ENCODE data around the gene ACLY. TPM values are rescaled to one million over a fixed set of nuclear protein-coding genes. Genes with fewer than 3 reads are reported as not detected.

The ACLY gene
- total RNA-seq, 1 experiment from 2014 or later: 350 TPM

DNA sequence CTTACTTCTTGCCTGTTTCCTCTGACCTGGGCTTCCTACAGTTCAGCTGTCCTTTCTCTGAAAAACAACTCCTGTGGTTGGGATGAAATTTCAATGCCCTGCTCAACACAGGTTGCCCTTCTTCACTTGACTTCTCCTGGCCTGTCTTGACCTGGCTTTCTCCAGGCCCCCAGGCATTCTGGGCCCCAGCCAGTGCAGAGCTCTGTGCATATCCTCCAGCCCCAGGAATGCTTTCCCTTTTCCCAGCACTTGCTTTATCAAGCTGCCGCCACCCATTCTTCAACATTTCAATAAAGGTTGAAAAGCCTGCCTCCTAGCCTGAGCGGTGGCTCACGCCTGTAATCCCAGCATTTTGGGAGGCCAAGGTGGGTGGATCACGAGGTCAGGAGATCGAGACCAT lies 22.4 kb upstream of the ACLY start (continued):
- TF ChIP-seq, protein P1, sequence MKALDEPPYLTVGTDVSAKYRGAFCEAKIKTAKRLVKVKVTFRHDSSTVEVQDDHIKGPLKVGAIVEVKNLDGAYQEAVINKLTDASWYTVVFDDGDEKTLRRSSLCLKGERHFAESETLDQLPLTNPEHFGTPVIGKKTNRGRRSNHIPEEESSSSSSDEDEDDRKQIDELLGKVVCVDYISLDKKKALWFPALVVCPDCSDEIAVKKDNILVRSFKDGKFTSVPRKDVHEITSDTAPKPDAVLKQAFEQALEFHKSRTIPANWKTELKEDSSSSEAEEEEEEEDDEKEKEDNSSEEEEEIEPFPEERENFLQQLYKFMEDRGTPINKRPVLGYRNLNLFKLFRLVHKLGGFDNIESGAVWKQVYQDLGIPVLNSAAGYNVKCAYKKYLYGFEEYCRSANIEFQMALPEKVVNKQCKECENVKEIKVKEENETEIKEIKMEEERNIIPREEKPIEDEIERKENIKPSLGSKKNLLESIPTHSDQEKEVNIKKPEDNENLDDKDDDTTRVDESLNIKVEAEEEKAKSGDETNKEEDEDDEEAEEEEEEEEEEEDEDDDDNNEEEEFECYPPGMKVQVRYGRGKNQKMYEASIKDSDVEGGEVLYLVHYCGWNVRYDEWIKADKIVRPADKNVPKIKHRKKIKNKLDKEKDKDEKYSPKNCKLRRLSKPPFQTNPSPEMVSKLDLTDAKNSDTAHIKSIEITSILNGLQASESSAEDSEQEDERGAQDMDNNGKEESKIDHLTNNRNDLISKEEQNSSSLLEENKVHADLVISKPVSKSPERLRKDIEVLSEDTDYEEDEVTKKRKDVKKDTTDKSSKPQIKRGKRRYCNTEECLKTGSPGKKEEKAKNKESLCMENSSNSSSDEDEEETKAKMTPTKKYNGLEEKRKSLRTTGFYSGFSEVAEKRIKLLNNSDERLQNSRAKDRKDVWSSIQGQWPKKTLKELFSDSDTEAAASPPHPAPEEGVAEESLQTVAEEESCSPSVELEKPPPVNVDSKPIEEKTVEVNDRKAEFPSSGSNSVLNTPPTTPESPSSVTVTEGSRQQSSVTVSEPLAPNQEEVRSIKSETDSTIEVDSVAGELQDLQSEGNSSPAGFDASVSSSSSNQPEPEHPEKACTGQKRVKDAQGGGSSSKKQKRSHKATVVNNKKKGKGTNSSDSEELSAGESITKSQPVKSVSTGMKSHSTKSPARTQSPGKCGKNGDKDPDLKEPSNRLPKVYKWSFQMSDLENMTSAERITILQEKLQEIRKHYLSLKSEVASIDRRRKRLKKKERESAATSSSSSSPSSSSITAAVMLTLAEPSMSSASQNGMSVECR (CRISPR knock-in tag; IDR thresholded peaks at IDR 0.05; ENCODE audit: borderline replicate concordance): no peak
- TF ChIP-seq NFATC4 (CRISPR knock-in tag; IDR thresholded peaks at IDR 0.05) (no peak), CBFB (CRISPR knock-in tag; IDR thresholded peaks at IDR 0.05; ENCODE audit: low read depth) (no peak), ZNF671 (CRISPR knock-in tag; IDR thresholded peaks at IDR 0.05) (no peak), TEAD1 (CRISPR knock-in tag; IDR thresholded peaks at IDR 0.05) (no peak)

DNA sequence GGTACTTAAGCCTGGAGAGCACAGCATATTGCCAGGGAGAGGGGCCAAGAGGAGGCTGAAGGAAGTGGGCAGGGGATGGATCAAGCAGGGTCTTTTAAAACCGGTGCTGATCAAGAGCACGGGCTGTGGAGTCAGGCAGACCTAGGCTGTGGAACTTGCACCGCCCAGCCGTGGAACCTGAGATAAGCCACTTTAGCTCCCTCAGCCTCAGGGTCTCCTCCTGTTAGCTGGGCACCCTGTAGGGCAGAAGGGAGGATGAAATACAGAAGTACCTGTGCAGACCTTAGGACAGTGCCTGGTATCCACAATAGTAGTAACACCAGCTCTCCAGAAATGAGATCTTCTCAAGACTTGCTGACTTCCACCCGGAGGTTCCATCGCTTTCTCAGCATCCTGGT lies 20.9 kb upstream of the ACLY start:
- Mint-ChIP-seq H3K27ac (no peak overlapping the region), H3K27me3 (ENCODE audit: low read depth) (no peaks in the 10 kb centered on the region), H3K4me1 (no peaks in the 10 kb centered on the region), H3K9me3 (no peaks in the 10 kb centered on the region), H3K4me3 (no peak overlapping the region), H3K36me3 (no peaks in the 10 kb centered on the region)
- DNase-seq (ENCODE audit: low spot score): no peak
- ChIA-PET POLR2A (no interaction called here), CTCF (interaction anchor here (1.0 kb wide), 1 partner anchor 20 kb away, joined by 3 read pairs; no protein-coding TSS in a partner anchor)
- TF ChIP-seq NR1H2 (CRISPR knock-in tag; IDR thresholded peaks at IDR 0.05) (no peak), NFYB (CRISPR knock-in tag; conservative IDR thresholded peaks at IDR 0.05; ENCODE audit: low read depth) (no peak), ZNF263 (CRISPR knock-in tag; IDR thresholded peaks at IDR 0.05; ENCODE audit: low read depth) (no peak), NR2C2 (CRISPR knock-in tag; IDR thresholded peaks at IDR 0.05) (no peak)
- TF ChIP-seq, protein P2, sequence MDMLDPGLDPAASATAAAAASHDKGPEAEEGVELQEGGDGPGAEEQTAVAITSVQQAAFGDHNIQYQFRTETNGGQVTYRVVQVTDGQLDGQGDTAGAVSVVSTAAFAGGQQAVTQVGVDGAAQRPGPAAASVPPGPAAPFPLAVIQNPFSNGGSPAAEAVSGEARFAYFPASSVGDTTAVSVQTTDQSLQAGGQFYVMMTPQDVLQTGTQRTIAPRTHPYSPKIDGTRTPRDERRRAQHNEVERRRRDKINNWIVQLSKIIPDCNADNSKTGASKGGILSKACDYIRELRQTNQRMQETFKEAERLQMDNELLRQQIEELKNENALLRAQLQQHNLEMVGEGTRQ (CRISPR knock-in tag; IDR thresholded peaks at IDR 0.05): no peak
- TF ChIP-seq, protein P3, sequence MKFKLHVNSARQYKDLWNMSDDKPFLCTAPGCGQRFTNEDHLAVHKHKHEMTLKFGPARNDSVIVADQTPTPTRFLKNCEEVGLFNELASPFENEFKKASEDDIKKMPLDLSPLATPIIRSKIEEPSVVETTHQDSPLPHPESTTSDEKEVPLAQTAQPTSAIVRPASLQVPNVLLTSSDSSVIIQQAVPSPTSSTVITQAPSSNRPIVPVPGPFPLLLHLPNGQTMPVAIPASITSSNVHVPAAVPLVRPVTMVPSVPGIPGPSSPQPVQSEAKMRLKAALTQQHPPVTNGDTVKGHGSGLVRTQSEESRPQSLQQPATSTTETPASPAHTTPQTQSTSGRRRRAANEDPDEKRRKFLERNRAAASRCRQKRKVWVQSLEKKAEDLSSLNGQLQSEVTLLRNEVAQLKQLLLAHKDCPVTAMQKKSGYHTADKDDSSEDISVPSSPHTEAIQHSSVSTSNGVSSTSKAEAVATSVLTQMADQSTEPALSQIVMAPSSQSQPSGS (CRISPR knock-in tag; IDR thresholded peaks at IDR 0.05; ENCODE audit: borderline replicate concordance, low read depth): no peak
- ATAC-seq: no peak

DNA sequence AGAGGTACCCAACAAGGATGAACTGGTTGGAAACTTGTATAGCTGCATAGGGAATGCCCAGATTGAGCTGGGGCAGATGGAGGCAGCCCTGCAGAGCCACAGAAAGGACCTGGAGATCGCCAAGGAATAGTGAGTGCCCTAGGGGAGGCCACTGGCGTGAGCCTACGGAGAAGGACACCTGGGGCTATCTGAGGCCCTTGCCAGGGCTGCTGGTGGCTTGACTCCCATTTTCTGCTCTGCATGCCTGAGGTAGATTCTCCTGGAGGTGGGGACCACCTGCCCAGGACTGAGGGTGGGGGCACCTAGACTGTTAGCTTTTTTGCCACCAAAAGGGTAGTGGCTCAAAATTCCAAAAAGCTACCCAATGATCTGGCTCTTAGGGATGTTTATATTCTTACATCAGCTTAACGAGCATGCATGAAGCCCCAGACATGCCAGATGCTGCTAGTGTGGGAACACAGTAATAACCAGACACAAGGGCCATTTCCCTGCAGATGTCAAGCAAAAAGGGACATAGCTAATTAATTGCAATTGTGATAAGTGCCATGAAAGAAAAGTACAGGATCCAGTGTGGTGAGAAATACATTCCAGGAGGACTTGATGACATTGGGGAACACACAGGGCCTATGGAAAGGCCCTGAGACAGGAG lies 20.4 kb upstream of the ACLY start:
- POLR2A ChIA-PET: no interaction called here
- CTCF ChIA-PET: interaction anchor here (0.7 to 1.1 kb wide), 2 partner anchors 9 to 20 kb away, joined by 3 read pairs; partner anchors contain the start of gene ODAD4
- Mint-ChIP-seq H3K27me3 (ENCODE audit: low read depth) (no peaks in the 10 kb centered on the region), H3K4me3 (no peak overlapping the region), H3K4me1 (no peaks in the 10 kb centered on the region), H3K9me3 (no peaks in the 10 kb centered on the region), H3K27ac (no peak overlapping the region), H3K36me3 (no peaks in the 10 kb centered on the region)
- DNase-seq (ENCODE audit: low spot score) (no peak), ATAC-seq (no peak)
- no peak for TF ChIP-seq ZNF416 (CRISPR knock-in tag; IDR thresholded peaks at IDR 0.05)
- no peak for TF ChIP-seq ZNF263 (CRISPR knock-in tag; IDR thresholded peaks at IDR 0.05; ENCODE audit: low read depth)
- TF ChIP-seq, protein P4, sequence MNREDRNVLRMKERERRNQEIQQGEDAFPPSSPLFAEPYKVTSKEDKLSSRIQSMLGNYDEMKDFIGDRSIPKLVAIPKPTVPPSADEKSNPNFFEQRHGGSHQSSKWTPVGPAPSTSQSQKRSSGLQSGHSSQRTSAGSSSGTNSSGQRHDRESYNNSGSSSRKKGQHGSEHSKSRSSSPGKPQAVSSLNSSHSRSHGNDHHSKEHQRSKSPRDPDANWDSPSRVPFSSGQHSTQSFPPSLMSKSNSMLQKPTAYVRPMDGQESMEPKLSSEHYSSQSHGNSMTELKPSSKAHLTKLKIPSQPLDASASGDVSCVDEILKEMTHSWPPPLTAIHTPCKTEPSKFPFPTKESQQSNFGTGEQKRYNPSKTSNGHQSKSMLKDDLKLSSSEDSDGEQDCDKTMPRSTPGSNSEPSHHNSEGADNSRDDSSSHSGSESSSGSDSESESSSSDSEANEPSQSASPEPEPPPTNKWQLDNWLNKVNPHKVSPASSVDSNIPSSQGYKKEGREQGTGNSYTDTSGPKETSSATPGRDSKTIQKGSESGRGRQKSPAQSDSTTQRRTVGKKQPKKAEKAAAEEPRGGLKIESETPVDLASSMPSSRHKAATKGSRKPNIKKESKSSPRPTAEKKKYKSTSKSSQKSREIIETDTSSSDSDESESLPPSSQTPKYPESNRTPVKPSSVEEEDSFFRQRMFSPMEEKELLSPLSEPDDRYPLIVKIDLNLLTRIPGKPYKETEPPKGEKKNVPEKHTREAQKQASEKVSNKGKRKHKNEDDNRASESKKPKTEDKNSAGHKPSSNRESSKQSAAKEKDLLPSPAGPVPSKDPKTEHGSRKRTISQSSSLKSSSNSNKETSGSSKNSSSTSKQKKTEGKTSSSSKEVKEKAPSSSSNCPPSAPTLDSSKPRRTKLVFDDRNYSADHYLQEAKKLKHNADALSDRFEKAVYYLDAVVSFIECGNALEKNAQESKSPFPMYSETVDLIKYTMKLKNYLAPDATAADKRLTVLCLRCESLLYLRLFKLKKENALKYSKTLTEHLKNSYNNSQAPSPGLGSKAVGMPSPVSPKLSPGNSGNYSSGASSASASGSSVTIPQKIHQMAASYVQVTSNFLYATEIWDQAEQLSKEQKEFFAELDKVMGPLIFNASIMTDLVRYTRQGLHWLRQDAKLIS (CRISPR knock-in tag; IDR thresholded peaks at IDR 0.05; ENCODE audit: borderline replicate concordance): no peak
- TF ChIP-seq, protein P5, sequence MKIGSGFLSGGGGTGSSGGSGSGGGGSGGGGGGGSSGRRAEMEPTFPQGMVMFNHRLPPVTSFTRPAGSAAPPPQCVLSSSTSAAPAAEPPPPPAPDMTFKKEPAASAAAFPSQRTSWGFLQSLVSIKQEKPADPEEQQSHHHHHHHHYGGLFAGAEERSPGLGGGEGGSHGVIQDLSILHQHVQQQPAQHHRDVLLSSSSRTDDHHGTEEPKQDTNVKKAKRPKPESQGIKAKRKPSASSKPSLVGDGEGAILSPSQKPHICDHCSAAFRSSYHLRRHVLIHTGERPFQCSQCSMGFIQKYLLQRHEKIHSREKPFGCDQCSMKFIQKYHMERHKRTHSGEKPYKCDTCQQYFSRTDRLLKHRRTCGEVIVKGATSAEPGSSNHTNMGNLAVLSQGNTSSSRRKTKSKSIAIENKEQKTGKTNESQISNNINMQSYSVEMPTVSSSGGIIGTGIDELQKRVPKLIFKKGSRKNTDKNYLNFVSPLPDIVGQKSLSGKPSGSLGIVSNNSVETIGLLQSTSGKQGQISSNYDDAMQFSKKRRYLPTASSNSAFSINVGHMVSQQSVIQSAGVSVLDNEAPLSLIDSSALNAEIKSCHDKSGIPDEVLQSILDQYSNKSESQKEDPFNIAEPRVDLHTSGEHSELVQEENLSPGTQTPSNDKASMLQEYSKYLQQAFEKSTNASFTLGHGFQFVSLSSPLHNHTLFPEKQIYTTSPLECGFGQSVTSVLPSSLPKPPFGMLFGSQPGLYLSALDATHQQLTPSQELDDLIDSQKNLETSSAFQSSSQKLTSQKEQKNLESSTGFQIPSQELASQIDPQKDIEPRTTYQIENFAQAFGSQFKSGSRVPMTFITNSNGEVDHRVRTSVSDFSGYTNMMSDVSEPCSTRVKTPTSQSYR (CRISPR knock-in tag; IDR thresholded peaks at IDR 0.05): no peak
- no peak for TF ChIP-seq JAZF1 (CRISPR knock-in tag; IDR thresholded peaks at IDR 0.05)
- no peak for TF ChIP-seq ZNF423 (CRISPR knock-in tag; IDR thresholded peaks at IDR 0.05)
- no peak for TF ChIP-seq NFYB (CRISPR knock-in tag; conservative IDR thresholded peaks at IDR 0.05; ENCODE audit: low read depth)
- TF ChIP-seq JUN (CRISPR knock-in tag; IDR thresholded peaks at IDR 0.05): no peak
- no peak for TF ChIP-seq TEAD1 (CRISPR knock-in tag; IDR thresholded peaks at IDR 0.05)
- TF ChIP-seq MXD4 (CRISPR knock-in tag; IDR thresholded peaks at IDR 0.05; ENCODE audit: borderline replicate concordance): no peak
